IMR-90 (cell line): ENCODE measurements around the gene CDK14. TPM values are rescaled to one million over a fixed set of nuclear protein-coding genes. Genes with fewer than 3 reads are reported as not detected.
A peak's percentile ranks its signal among the peaks of the same experiment; 100 is the strongest.

Source experiments
- ATAC-seq: fragments of 200-7000 bp; cut with Tn5 transposase; 2 replicates; pipeline ENCODE4 v1.9.1; 2020; ENCODE audit warnings: low read depth, mild to moderate bottlenecking, moderate library complexity
- BruUV-seq: library from RNA; stranded (reverse); fragments of 400-500 nt; replicated peaks from 2 replicates; lab custom pipeline; 2021; lab: Mats Ljungman, UMichigan
- CTCF ChIA-PET: fragments of 300-600 bp; formaldehyde crosslinking; extraction: SDS; loops from one replicate; lab custom pipeline; 2021; ENCODE audit warnings: antibody characterized with exemption; lab: Yijun Ruan, JAX
- POLR2A ChIA-PET: fragments of 300-600 bp; sonication (Branson Sonifier 250); formaldehyde crosslinking; loops from one replicate; lab custom pipeline; 2022; ENCODE audit warnings: antibody characterized with exemption; ENCODE audit not compliant: unreplicated experiment; lab: Charles Lee
- DNase-seq: peaks from one replicate; pipeline ENCODE4 v3.0.0; 2013
- H2AFZ ChIP-seq: replicated peaks from 2 replicates; pipeline ENCODE3; 2013; ENCODE audit warnings: low read length, mild to moderate bottlenecking; ENCODE audit not compliant: poor library complexity
- H2AK5ac ChIP-seq: 2 replicates; pipeline ENCODE4 v1.6.1; 2013; ENCODE audit warnings: low read depth, low read length, inconsistent platforms
- H2AK9ac ChIP-seq: replicated peaks from 2 replicates; pipeline ENCODE3; 2013; ENCODE audit warnings: mild to moderate bottlenecking, low read depth, low read length, moderate library complexity; ENCODE audit not compliant: poor library complexity
- H2BK120ac ChIP-seq: 2 replicates; pipeline ENCODE4 v1.6.1; 2013; ENCODE audit warnings: low read depth, low read length, inconsistent platforms
- H2BK15ac ChIP-seq: 3 replicates; pipeline ENCODE4 v1.6.1; 2013; ENCODE audit warnings: low read depth, low read length, inconsistent platforms
- H2BK20ac ChIP-seq: 2 replicates; pipeline ENCODE4 v1.6.1; 2013; ENCODE audit warnings: low read depth, mild to moderate bottlenecking, inconsistent platforms, low read length, moderate library complexity
- H2BK5ac ChIP-seq: 2 replicates; pipeline ENCODE4 v1.6.1; 2013; ENCODE audit warnings: mild to moderate bottlenecking, low read depth, low read length, inconsistent platforms; ENCODE audit not compliant: poor library complexity, severe bottlenecking
- H3K14ac ChIP-seq: replicated peaks from 2 replicates; pipeline ENCODE4 v1.6.1; 2013; ENCODE audit warnings: low read depth, low read length, inconsistent platforms
- H3K18ac ChIP-seq: 2 replicates; pipeline ENCODE4 v1.6.1; 2013; ENCODE audit warnings: low read depth, low read length, control low read depth
- H3K23ac ChIP-seq: 2 replicates; pipeline ENCODE4 v1.6.1; 2013; ENCODE audit warnings: low read depth, low read length, inconsistent platforms
- H3K27ac ChIP-seq: 2 replicates; pipeline ENCODE4 v1.5.1; 2013; ENCODE audit warnings: mild to moderate bottlenecking, control low read depth, low read length; ENCODE audit not compliant: insufficient read depth
- H3K27me3 ChIP-seq: 2 replicates; pipeline ENCODE4 v1.6.1; 2013; ENCODE audit warnings: low read length; ENCODE audit not compliant: control insufficient read depth, insufficient read depth
- H3K36me3 ChIP-seq: 2 replicates; pipeline ENCODE4 v1.6.1; 2013; ENCODE audit warnings: low read length, mixed read lengths; ENCODE audit not compliant: control insufficient read depth, insufficient read depth
- H3K4ac ChIP-seq: 2 replicates; pipeline ENCODE4 v1.6.1; 2013; ENCODE audit warnings: low read depth, low read length, inconsistent platforms
- H3K4me1 ChIP-seq: 2 replicates; pipeline ENCODE4 v1.6.1; 2013; ENCODE audit warnings: low read length, mixed read lengths; ENCODE audit not compliant: control insufficient read depth, insufficient read depth
- H3K4me2 ChIP-seq: 2 replicates; pipeline ENCODE4 v1.6.1; 2013; ENCODE audit warnings: low read depth, mild to moderate bottlenecking, control low read depth, low read length, moderate library complexity
- H3K4me3 ChIP-seq: 2 replicates; pipeline ENCODE4 v1.5.1; 2013; ENCODE audit warnings: low read depth, mild to moderate bottlenecking, control low read depth, low read length, moderate library complexity; ENCODE audit not compliant: insufficient read depth
- H3K56ac ChIP-seq: 2 replicates; pipeline ENCODE4 v1.6.1; 2013; ENCODE audit warnings: low read length, inconsistent platforms; ENCODE audit not compliant: insufficient read depth; ENCODE audit errors: extremely low read depth
- H3K79me1 ChIP-seq, 2 experiments: 2 replicates each; pipeline ENCODE4 v1.6.1; 2013; ENCODE audit warnings: low read length in 2 of 2, inconsistent platforms in 1 of 2, low read depth in 1 of 2
- H3K9ac ChIP-seq: 2 replicates; pipeline ENCODE4 v1.6.1; 2013; ENCODE audit warnings: low read depth, low read length, control low read depth
- H3K9me1 ChIP-seq: 2 replicates; pipeline ENCODE4 v1.6.1; 2013; ENCODE audit warnings: low read length, inconsistent platforms; ENCODE audit not compliant: insufficient read depth
- H3K9me3 ChIP-seq: 2 replicates; pipeline ENCODE4 v1.6.1; 2013; ENCODE audit warnings: low read length; ENCODE audit not compliant: control insufficient read depth, insufficient read depth
- H4K20me1 ChIP-seq: 2 replicates; pipeline ENCODE4 v1.6.1; 2013; ENCODE audit warnings: low read length, inconsistent platforms; ENCODE audit not compliant: insufficient read depth
- H4K5ac ChIP-seq: 2 replicates; pipeline ENCODE4 v1.6.1; 2013; ENCODE audit warnings: mild to moderate bottlenecking, low read depth, low read length, control low read depth
- H4K8ac ChIP-seq, 2 experiments: 2 replicates each; pipeline ENCODE4 v1.6.1; 2013; ENCODE audit warnings: low read depth in 2 of 2, low read length in 2 of 2, control low read depth in 1 of 2, inconsistent platforms in 1 of 2
- H4K91ac ChIP-seq: 2 replicates; pipeline ENCODE4 v1.6.1; 2013; ENCODE audit warnings: low read depth, low read length, inconsistent platforms; ENCODE audit not compliant: insufficient read depth
- BHLHE40 ChIP-seq: fragments of 150-350 bp; IDR thresholded peaks from 2 replicates; pipeline ENCODE4 v1.6.1; 2016; ENCODE audit warnings: mild to moderate bottlenecking, low read depth, low read length
- CEBPB ChIP-seq: IDR thresholded peaks from 2 replicates; pipeline ENCODE4 v1.6.1; 2012; ENCODE audit warnings: low read depth, low read length, improper control_type of control experiment
- CTCF ChIP-seq: conservative IDR thresholded peaks from 2 replicates; pipeline ENCODE4 v1.5.1; 2012; ENCODE audit warnings: mild to moderate bottlenecking, low read depth, low read length, improper control_type of control experiment
- FOS ChIP-seq: fragments of 150-350 bp; IDR thresholded peaks from 2 replicates; pipeline ENCODE4 v1.6.1; 2016; ENCODE audit warnings: low read depth, low read length
- NFE2L2 ChIP-seq: fragments of 150-350 bp; IDR thresholded peaks from 2 replicates; pipeline ENCODE4 v1.6.1; 2016; ENCODE audit warnings: low read depth, mild to moderate bottlenecking, low read length
- RAD21 ChIP-seq: IDR thresholded peaks from 2 replicates; pipeline ENCODE4 v1.6.1; 2012; ENCODE audit warnings: low read length, improper control_type of control experiment
- SMC3 ChIP-seq: fragments of 150-350 bp; IDR thresholded peaks from 2 replicates; pipeline ENCODE4 v1.6.1; 2016; ENCODE audit warnings: low read depth, mild to moderate bottlenecking, antibody characterized with exemption, low read length, moderate library complexity
- USF2 ChIP-seq: fragments of 150-350 bp; IDR thresholded peaks from 2 replicates; pipeline ENCODE4 v1.6.1; 2017; ENCODE audit warnings: mild to moderate bottlenecking, antibody characterized with exemption, low read length, low read depth
- WGBS, 2 experiments: methylation state at CpG; one replicate each; pipeline versions ENCODE4 v1.1.5 to v1.1.7; 2013; ENCODE audit warnings: missing lambda C conversion rate in 2 of 2; ENCODE audit not compliant: insufficient read length in 1 of 2; ENCODE audit errors: extremely low coverage in 2 of 2; 5-methylcytosine and 5-hydroxymethylcytosine counted together
- dilution Hi-C: fragments of 300-500 bp; cut with HindIII; formaldehyde crosslinking; loops from one replicate; pipeline ENCODE4 v1.14.3; 2018; ENCODE audit warnings: low sequenced_read_pairs; ENCODE audit not compliant: unreplicated experiment
- in situ Hi-C: fragments of 300-500 bp; cut with MboI; formaldehyde crosslinking; loops from 3 replicates; pipeline ENCODE4 v1.14.3; 2019; ENCODE audit warnings: low sequenced_read_pairs, inconsistent platforms, mixed read lengths
- intact Hi-C: fragments of 100-400 bp; cut with micrococcal nuclease; formaldehyde crosslinking; loops from 2 replicates; pipeline ENCODE4 v1.10.0; 2022
- polyA plus RNA-seq, 3 experiments: library from polyadenylated mRNA; depleted of rRNA; stranded (reverse); fragments of >200 nt; gene quantifications; 2 replicates each; pipeline ENCODE4 v1.2.3, GENCODE V29; 2012; ENCODE audit warnings: low replicate concordance in 1 of 3
- total RNA-seq: library from RNA; depleted of rRNA; stranded (reverse); fragments of >200 nt; gene quantifications from 2 replicates; pipeline ENCODE4 v1.2.3, GENCODE V29; 2012

CDK14 gene
- total and polyA plus RNA-seq, 2 of the 4 experiments (the other 2 are of a cell fraction) = 10.1 to 29.6 TPM

- no peaks in the 10 kb centered on the region for H3K36me3 ChIP-seq
- no peak overlapping the region for H3K56ac ChIP-seq
- H3K9ac ChIP-seq = no peak overlapping the region
- H3K14ac ChIP-seq = no peak overlapping the region
- no peak overlapping the region for H3K4ac ChIP-seq
- BruUV-seq = no TSS peak
- no peak overlapping the region for H2AFZ ChIP-seq
- intact Hi-C loops (no loop called here), dilution Hi-C loops (no loop called here), in situ Hi-C loops (loop anchor here (25.0 kb wide), 1 partner anchor 442 kb away; no protein-coding TSS in a partner anchor)
- H3K4me3 ChIP-seq = no peak overlapping the region
- no peak overlapping the region for H3K4me2 ChIP-seq
- H2AK9ac ChIP-seq = no peak overlapping the region
- no peak overlapping the region for H4K8ac ChIP-seq
- H4K5ac ChIP-seq = no peak overlapping the region
- ChIA-PET POLR2A (no interaction called here), CTCF (interaction anchor here (0.9 to 1.0 kb wide), 2 partner anchors 10 to 15 kb away, joined by 3 read pairs; no protein-coding TSS in a partner anchor)
- H4K91ac ChIP-seq = no peak overlapping the region
- H2BK120ac ChIP-seq = no peak overlapping the region
- no peak overlapping the region for H2BK20ac ChIP-seq
- TF ChIP-seq FOS = no peak
- no peak for TF ChIP-seq CEBPB
- no peak for TF ChIP-seq RAD21
- TF ChIP-seq USF2 = no peak
- no peak for TF ChIP-seq BHLHE40
- no peak for TF ChIP-seq SMC3
- no peak for TF ChIP-seq NFE2L2
- no peak for TF ChIP-seq CTCF
- no peak overlapping the region for H2BK5ac ChIP-seq
- ATAC-seq (no peak), DNase-seq (peak; percentile 7)
- no CpG with 5 or more reads among the region's 1 CpG for WGBS, 2 experiments
- H3K9me1 ChIP-seq = no peaks in the 10 kb centered on the region
- no peak overlapping the region for H2BK15ac ChIP-seq
- H4K20me1 ChIP-seq = no peaks in the 10 kb centered on the region
- H3K23ac ChIP-seq = no peak overlapping the region
- H3K9me3 ChIP-seq = no peaks in the 10 kb centered on the region
- H3K27ac ChIP-seq = no peak overlapping the region
- no peak overlapping the region for H3K18ac ChIP-seq
- no peaks in the 10 kb centered on the region for H3K79me1 ChIP-seq
- no peaks in the 10 kb centered on the region for H3K4me1 ChIP-seq
- H3K27me3 ChIP-seq = no peaks in the 10 kb centered on the region
- no peak overlapping the region for H2AK5ac ChIP-seq
Observed at GRCh38 chr7:90570373-90570959, 25.7 kb upstream of the CDK14 start.
